Osteocyte (in vitro differentiated cells): ENCODE measurements around the gene TOX2. TPM values are rescaled to one million over a fixed set of nuclear protein-coding genes. Genes with fewer than 3 reads are reported as not detected.

Experiments
- DNase-seq: peaks from one replicate; pipeline ENCODE4 v3.0.0; 2021; ENCODE audit warnings: mixed read lengths; ENCODE audit not compliant: unreplicated experiment; ENCODE audit errors: extremely low spot score
- H3K27ac Mint-ChIP-seq: one replicate; pipeline ENCODE4 v1.8.0; 2021; ENCODE audit warnings: mild to moderate bottlenecking, mixed read lengths; ENCODE audit not compliant: unreplicated experiment
- H3K27me3 Mint-ChIP-seq: one replicate; pipeline ENCODE4 v1.8.0; 2021; ENCODE audit warnings: mixed read lengths; ENCODE audit not compliant: unreplicated experiment
- H3K36me3 Mint-ChIP-seq: one replicate; pipeline ENCODE4 v1.8.0; 2021; ENCODE audit warnings: mixed read lengths; ENCODE audit not compliant: unreplicated experiment
- H3K4me1 Mint-ChIP-seq: one replicate; pipeline ENCODE4 v1.8.0; 2021; ENCODE audit warnings: mixed read lengths; ENCODE audit not compliant: unreplicated experiment
- H3K4me3 Mint-ChIP-seq: one replicate; pipeline ENCODE4 v1.8.0; 2021; ENCODE audit warnings: mild to moderate bottlenecking, moderate library complexity, mixed read lengths; ENCODE audit not compliant: unreplicated experiment
- H3K9me3 Mint-ChIP-seq: one replicate; pipeline ENCODE4 v1.8.0; 2021; ENCODE audit warnings: mixed read lengths; ENCODE audit not compliant: unreplicated experiment
- CTCF ChIP-seq: fragments of 200-600 bp; sonication (generic); IDR thresholded peaks from 2 replicates; pipeline ENCODE4 v1.5.0; 2021; ENCODE audit warnings: antibody characterized with exemption, mild to moderate bottlenecking, moderate library complexity
- total RNA-seq: library from RNA; stranded (reverse); gene quantifications from 2 replicates; pipeline ENCODE4 v1.2.1, GENCODE V29; 2021

Gene TOX2
- total RNA-seq, 1 donor from 2014 or later: not detected

GRCh38 chr20:43925801-43926200 is 11.1 kb downstream of the TOX2 start:
- no peak for TF ChIP-seq CTCF
- H3K36me3 Mint-ChIP-seq: peaks cover 2% of the 10 kb centered on the region
- no peak for DNase-seq
- no peak overlapping the region for H3K27ac Mint-ChIP-seq
- peaks cover 3% of the 10 kb centered on the region for H3K4me1 Mint-ChIP-seq
- H3K9me3 Mint-ChIP-seq: no peaks in the 10 kb centered on the region
- no peak overlapping the region for H3K4me3 Mint-ChIP-seq
- peaks cover 75% of the 10 kb centered on the region for H3K27me3 Mint-ChIP-seq

GRCh38 chr20:43926287-43927050 is 11.8 kb downstream of the TOX2 start:
- H3K27ac Mint-ChIP-seq: no peak overlapping the region
- TF ChIP-seq CTCF: no peak
- peaks cover 69% of the 10 kb centered on the region for H3K27me3 Mint-ChIP-seq
- peaks cover 3% of the 10 kb centered on the region for H3K4me1 Mint-ChIP-seq
- H3K4me3 Mint-ChIP-seq: no peak overlapping the region
- no peaks in the 10 kb centered on the region for H3K9me3 Mint-ChIP-seq
- DNase-seq: no peak
- peaks cover 2% of the 10 kb centered on the region for H3K36me3 Mint-ChIP-seq

GRCh38 chr20:43931976-43932375 is 17.3 kb downstream of the TOX2 start:
- DNase-seq: no peak

GRCh38 chr20:43934833-43935232 is 20.2 kb downstream of the TOX2 start:
- Mint-ChIP-seq H3K27me3 (peaks cover 11% of the 10 kb centered on the region), H3K4me3 (no peak overlapping the region), H3K27ac (no peak overlapping the region), H3K4me1 (no peaks in the 10 kb centered on the region), H3K9me3 (no peaks in the 10 kb centered on the region), H3K36me3 (no peaks in the 10 kb centered on the region)
- DNase-seq: no peak
- no peak for TF ChIP-seq CTCF

More at GRCh38 chr20:43931976-43932375, 17.3 kb downstream of the TOX2 start:
- no peaks in the 10 kb centered on the region for H3K4me1 Mint-ChIP-seq
- H3K9me3 Mint-ChIP-seq: no peaks in the 10 kb centered on the region
- H3K36me3 Mint-ChIP-seq: peaks cover 2% of the 10 kb centered on the region
- no peak for TF ChIP-seq CTCF
- H3K4me3 Mint-ChIP-seq: no peak overlapping the region
- H3K27ac Mint-ChIP-seq: no peak overlapping the region
- peaks cover 28% of the 10 kb centered on the region for H3K27me3 Mint-ChIP-seq

- H3K27me3 Mint-ChIP-seq: peaks cover 11% of the 10 kb centered on the region
- no peaks in the 10 kb centered on the region for H3K9me3 Mint-ChIP-seq
- DNase-seq: no peak
- H3K4me3 Mint-ChIP-seq: no peak overlapping the region
- no peaks in the 10 kb centered on the region for H3K4me1 Mint-ChIP-seq
- TF ChIP-seq CTCF: no peak
- no peak overlapping the region for H3K27ac Mint-ChIP-seq
- H3K36me3 Mint-ChIP-seq: no peaks in the 10 kb centered on the region
These were observed 21.6 kb downstream of the TOX2 start for GRCh38 chr20:43936104-43936770.
